ENCODE measurements around the gene CTNNAL1.
"Not testable (repeated sequence)": the region's sequence is repeated elsewhere in the genome, so short reads cannot be mapped to it uniquely, and the experiment has no call there.

The CTNNAL1 gene

GRCh38 chr9:108903420-108904103, 109.7 kb downstream of the CTNNAL1 start:
- FAIRE-seq (no peak), DNase-seq (ENCODE audit: insufficient read length, low spot score) (no peak)
- TF ChIP-seq POLR2A (IDR thresholded peaks at IDR 0.05; ENCODE audit: low read depth, low read length), result no peak
- TF ChIP-seq TAF1 (IDR thresholded peaks at IDR 0.05; ENCODE audit: low read depth, low read length), result no peak

- FAIRE-seq (no peak), DNase-seq (ENCODE audit: insufficient read length, low spot score) (no peak)
- TF ChIP-seq PAX5 (IDR thresholded peaks at IDR 0.05; ENCODE audit: insufficient read depth, low read length, severe bottlenecking), result no peak
- no peak for TF ChIP-seq POLR2A (IDR thresholded peaks at IDR 0.05; ENCODE audit: low read depth, low read length)
Observed at GRCh38 chr9:108900176-108900575, 113.1 kb downstream of the CTNNAL1 start.

GRCh38 chr9:108899023-108899695, 114.1 kb downstream of the CTNNAL1 start:
- not testable (repeated sequence) for FAIRE-seq

GRCh38 chr9:108897324-108898096, 115.8 kb downstream of the CTNNAL1 start:
- FAIRE-seq, result no peak
- no peak for DNase-seq (ENCODE audit: insufficient read length, low spot score)
- no peak for TF ChIP-seq POLR2AphosphoS5 (IDR thresholded peaks at IDR 0.05; ENCODE audit: low read depth, low read length)
- no peak for TF ChIP-seq POU2F2 (IDR thresholded peaks at IDR 0.05; ENCODE audit: low read depth, low read length)
- no peak for TF ChIP-seq POLR2A (IDR thresholded peaks at IDR 0.05; ENCODE audit: low read depth, low read length)
- TF ChIP-seq PAX5 (IDR thresholded peaks at IDR 0.05; ENCODE audit: insufficient read depth, low read length, severe bottlenecking), result no peak
- no peak for TF ChIP-seq SPI1 (IDR thresholded peaks at IDR 0.05; ENCODE audit: low read depth, low read length)
- no peak for TF ChIP-seq TAF1 (IDR thresholded peaks at IDR 0.05; ENCODE audit: low read depth, low read length)

More at GRCh38 chr9:108899023-108899695, 114.1 kb downstream of the CTNNAL1 start:
- not testable (repeated sequence) for DNase-seq (ENCODE audit: insufficient read length, low spot score)

- no peak for TF ChIP-seq POU2F2 (IDR thresholded peaks at IDR 0.05; ENCODE audit: low read depth, low read length)
- TF ChIP-seq SPI1 (IDR thresholded peaks at IDR 0.05; ENCODE audit: low read depth, low read length), result no peak
- TF ChIP-seq POLR2A (IDR thresholded peaks at IDR 0.05; ENCODE audit: low read depth, low read length), result no peak
- TF ChIP-seq PAX5 (IDR thresholded peaks at IDR 0.05; ENCODE audit: insufficient read depth, low read length, severe bottlenecking), result no peak
- no peak for TF ChIP-seq TAF1 (IDR thresholded peaks at IDR 0.05; ENCODE audit: low read depth, low read length)
- no peak for TF ChIP-seq POLR2AphosphoS5 (IDR thresholded peaks at IDR 0.05; ENCODE audit: low read depth, low read length)
- FAIRE-seq, result no peak
- DNase-seq (ENCODE audit: insufficient read length, low spot score), result no peak
Observed at GRCh38 chr9:108894225-108894997, 118.9 kb downstream of the CTNNAL1 start.
